Activated CD8-positive, alpha-beta memory T cell treated with anti-CD3 and anti-CD28 coated beads for 24 hours (primary cell): ENCODE results near the gene MRPS23.

ENCODE experiments used
- DNase-seq: peaks from one replicate; pipeline ENCODE4 v3.0.0-alpha.2; 2020

MRPS23 gene

DNA sequence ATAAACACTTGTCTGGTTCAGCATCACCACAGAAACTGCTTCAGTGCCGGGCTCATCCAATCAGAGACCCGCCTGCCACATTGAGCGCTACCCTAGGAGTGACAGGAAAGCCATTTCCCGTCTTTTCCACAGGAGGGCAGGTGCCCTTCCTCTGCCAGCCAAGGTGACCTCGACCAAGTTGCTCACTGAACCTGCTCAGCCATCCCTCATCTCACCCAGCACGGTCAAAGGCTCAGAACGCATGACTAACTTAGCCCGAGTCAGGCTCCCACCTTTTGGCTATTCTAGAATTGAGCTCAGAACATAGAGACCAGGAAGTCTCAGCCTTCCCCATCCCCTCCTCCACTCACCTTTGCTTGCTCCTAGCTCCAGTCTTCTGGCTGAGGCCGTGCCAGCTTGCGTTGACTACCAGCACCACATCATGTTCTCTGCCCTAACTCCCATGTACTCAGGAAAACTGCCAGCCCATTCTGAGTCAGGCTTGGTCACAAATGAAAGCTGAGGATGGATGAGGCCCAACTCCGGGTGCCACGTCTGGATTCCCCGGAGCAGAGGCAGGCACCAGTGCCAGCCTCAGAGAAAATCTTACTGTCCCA, 15.6 kb downstream of the MRPS23 start:
- DNase-seq, result no peak

- peak; percentile 79 for DNase-seq
Measured at GRCh38 chr17:57833179-57833939, 16.5 kb downstream of the MRPS23 start.

GRCh38 chr17:57832314-57833178, 17.3 kb downstream of the MRPS23 start:
- no peak for DNase-seq

- DNase-seq, result no peak
Measured at GRCh38 chr17:57830880-57831279, 19.0 kb downstream of the MRPS23 start.

DNA sequence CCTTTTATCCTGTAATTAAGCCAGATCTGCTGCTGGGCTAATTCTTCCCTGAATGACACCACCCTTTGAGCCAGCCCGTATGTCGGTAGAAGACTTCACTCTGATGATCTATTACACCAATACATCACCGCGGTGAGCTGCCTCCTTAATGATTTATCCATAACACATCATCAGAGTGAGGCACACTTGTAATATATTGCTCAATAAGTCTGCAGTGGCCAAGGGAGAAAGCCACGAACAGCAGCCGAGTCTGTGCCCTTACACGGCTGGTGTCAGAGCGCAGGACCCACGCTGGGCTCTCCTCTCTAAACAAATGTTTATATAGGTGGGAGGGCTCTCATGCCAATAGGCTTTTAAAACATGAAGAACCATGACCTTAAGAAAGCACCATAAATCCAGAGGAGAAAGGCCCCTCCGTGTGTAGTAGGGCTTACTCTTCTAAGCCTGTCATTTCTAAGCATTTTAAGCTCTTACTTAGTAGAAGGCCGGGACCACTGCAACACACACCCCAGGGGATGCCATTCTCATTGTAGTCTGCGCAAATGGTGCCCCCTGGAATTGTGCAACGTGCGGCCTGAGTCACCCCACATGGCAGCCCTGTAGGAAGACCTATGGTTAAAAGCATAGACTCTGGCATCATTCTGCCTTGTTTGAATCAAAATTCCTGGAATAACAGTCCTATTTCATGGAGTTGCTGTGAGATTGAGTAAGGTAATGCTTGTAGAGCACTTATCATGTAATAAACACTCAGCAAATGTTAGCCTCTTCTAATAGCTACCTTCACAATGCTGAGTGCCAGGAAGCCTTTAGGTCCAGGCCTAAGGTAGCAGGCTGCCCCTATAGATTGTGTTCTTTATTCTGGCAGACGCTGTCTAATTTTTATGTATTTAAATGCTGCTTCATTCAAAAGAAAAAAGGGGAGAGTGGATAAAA, 26.1 kb downstream of the MRPS23 start:
- DNase-seq, result no peak

DNA sequence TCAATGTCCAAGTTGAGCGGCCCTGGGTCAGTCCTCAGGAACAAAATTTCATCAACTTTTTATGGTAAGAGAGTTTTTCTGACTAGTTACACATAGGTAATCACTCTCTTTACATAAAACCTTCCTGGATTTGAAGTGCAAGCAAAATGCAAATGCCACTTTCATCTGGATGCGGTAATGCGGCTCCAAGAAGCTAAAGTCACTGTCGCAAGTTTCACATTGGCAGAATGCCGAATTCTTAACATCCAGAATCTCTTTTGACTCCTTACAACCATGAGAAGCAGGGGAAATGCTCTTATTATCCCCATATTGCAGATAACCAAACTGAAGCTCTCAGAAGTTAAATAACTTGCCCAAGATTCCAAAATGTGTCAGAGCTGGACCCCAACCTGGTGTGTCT, 30.0 kb downstream of the MRPS23 start:
- no peak for DNase-seq

- DNase-seq, result no peak
Measured at GRCh38 chr17:57819285-57819684, 30.6 kb downstream of the MRPS23 start.

DNA sequence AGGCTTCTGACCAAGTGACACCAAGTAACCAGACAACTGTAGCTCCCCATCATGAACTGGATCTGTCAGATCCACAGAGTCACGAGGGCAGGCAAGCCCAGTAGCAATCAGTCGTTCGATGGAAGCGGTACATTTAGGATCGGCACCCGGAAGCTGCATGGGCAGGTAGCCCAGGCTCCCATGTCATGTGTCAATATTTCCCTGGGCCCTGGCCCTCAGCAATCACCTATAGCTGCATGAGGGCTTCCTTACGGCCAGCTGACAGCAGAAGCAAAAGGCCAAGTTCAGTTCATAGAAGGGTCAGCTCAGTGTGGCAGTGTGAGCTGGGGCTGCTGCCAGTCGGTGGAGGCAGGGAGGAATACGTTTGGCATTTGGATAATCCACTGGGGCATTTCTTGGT, 31.8 kb downstream of the MRPS23 start:
- no peak for DNase-seq

DNA sequence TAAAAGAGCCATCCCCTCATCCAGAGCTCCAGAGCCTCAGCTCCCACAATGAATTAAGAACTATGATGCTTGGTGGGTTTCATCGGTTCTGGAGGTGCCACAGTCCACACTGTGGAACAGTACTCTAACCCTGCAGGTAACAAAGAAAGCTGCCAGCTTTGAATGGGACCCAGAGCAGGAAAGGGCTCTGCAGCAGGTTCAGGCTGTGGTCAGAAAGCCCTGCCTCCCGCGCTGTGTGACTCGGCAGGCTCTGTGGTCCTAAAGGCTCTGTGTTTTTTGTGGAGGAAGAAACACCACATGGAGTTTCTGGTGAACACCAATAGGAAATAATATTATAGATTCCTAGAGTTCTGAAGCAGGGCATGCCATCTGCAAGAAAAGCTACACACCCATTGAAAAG, 32.5 kb downstream of the MRPS23 start:
- no peak for DNase-seq

DNA sequence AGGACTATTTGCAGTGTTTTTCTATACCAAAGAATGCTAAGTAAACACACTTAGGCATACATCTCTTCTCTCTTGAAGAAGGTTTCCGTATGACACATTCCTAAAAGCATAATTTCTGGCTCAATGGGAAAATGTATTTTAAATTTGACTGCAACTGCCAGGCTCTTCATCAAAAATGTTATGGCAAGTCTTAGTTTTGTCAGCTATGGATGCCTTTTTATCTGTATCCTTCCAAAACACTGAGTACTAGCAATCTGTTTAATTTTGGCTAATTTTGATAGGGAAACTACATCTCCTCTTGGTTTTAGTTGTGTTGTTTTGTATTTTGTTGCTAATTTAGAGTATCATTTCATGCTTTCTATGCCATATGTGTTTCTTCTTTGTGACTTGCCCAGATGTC, 35.4 kb downstream of the MRPS23 start:
- DNase-seq, result no peak

DNA sequence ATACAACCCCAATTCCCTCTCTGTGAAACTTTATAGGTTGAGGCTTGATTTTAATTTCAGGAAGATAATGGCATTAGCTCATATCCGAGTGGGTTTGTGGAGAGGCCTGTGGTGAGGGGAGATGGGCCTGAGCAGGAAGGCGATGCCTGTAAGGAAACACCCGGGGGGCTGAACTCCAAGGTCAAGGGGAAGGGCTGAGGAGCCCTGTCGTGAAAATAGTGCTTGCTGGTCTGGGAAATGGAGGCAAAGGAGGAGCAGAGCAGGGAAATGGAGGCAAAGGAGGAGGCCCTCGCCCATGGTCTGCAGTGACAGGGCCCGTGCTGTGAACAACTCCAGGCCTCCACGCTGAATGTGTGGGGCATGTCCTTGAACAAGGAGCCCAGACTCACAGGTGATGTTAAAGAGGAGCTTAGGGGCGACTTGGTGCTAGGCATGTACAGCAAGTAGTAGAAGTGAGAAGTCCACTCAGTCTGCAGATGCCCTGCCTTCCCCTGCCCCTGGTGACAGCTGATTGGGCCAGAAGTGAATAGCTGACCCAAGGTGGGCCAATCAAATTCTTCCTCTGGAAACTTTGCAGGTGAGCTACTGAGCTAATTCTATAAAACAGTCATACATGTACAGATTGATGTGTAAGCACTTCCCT, 38.1 kb downstream of the MRPS23 start:
- DNase-seq, result no peak

- DNase-seq, result no peak
Measured at GRCh38 chr17:57810721-57811637, 38.9 kb downstream of the MRPS23 start.

GRCh38 chr17:57809879-57810278, 40.0 kb downstream of the MRPS23 start:
- DNase-seq, result no peak

- no peak for DNase-seq
Measured at GRCh38 chr17:57808882-57809281, 41.0 kb downstream of the MRPS23 start.

- DNase-seq, result no peak
Measured at GRCh38 chr17:57806167-57806830, 43.5 kb downstream of the MRPS23 start.

- no peak for DNase-seq
Measured at GRCh38 chr17:57803021-57803420, 46.8 kb downstream of the MRPS23 start.

- DNase-seq, result no peak
Measured at GRCh38 chr17:57801044-57801711, 48.7 kb downstream of the MRPS23 start.

DNA sequence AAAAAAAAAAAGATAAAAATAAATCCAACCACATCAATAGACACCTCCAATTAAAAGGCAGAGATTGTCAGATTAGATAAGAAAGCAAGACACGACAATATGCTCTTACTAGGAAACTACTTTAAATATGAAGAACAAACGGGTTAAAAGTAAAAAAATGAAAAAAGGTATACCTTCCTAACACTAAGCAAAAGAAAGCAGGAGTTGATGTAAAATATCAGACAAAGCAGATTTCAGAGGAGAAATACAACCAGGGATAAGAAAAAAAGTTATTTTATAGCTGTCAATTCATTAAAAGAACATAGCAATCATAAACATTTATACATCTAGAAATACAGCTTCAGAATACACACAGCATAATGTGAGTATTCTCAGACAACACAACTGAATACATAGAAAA, 55.0 kb downstream of the MRPS23 start:
- DNase-seq, result no peak

GRCh38 chr17:57788725-57789124, 61.1 kb downstream of the MRPS23 start:
- DNase-seq, result no peak

- DNase-seq, result no peak
Measured at GRCh38 chr17:57785022-57785421, 64.8 kb downstream of the MRPS23 start.
